Muscle layer of colon (tissue), 2 donors: ENCODE measurements around the gene GYPE.
"Not testable (repeated sequence)": the region's sequence is repeated elsewhere in the genome, so short reads cannot be mapped to it uniquely, and the experiment has no call there.

Experiments used
- H3K27ac ChIP-seq: one replicate; pipeline ENCODE4 v1.7.0; 2013; ENCODE audit warnings: low read depth, mild to moderate bottlenecking, low read length, moderate library complexity
- H3K27me3 ChIP-seq, 2 donors: one replicate each; pipeline ENCODE4 v1.7.0; 2013; ENCODE audit warnings: low read length in 2 of 2, mild to moderate bottlenecking in 2 of 2; ENCODE audit not compliant: insufficient read depth in 2 of 2, control insufficient read depth in 1 of 2
- H3K36me3 ChIP-seq: one replicate; pipeline ENCODE4 v1.7.0; 2013; ENCODE audit warnings: mild to moderate bottlenecking, low read length; ENCODE audit not compliant: insufficient read depth
- H3K4me1 ChIP-seq: one replicate; pipeline ENCODE4 v1.7.0; 2013; ENCODE audit warnings: mild to moderate bottlenecking, low read length; ENCODE audit not compliant: insufficient read depth
- H3K4me3 ChIP-seq, 2 donors: one replicate each; pipeline ENCODE4 v1.7.0; 2013; ENCODE audit warnings: low read length in 2 of 2, low read depth in 1 of 2, mild to moderate bottlenecking in 1 of 2, moderate library complexity in 1 of 2
- H3K9ac ChIP-seq: one replicate; pipeline ENCODE4 v1.7.0; 2013; ENCODE audit warnings: low read length
- H3K9me3 ChIP-seq: one replicate; pipeline ENCODE4 v1.7.0; 2013; ENCODE audit warnings: mild to moderate bottlenecking, low read length
- donor health status: abdominal sarcoma.
- donor health status: Adenocarcinoma of cecum.

The GYPE gene

GRCh38 chr4:143830576-143830975, 74.8 kb downstream of the GYPE start:
- not testable (repeated sequence) for H3K27ac ChIP-seq, H3K4me3 ChIP-seq, H3K27me3 ChIP-seq, H3K9ac ChIP-seq, H3K36me3 ChIP-seq, H3K9me3 ChIP-seq, H3K4me1 ChIP-seq

- H3K9ac ChIP-seq, H3K27me3 ChIP-seq, H3K9me3 ChIP-seq, H3K27ac ChIP-seq, H3K4me3 ChIP-seq, H3K4me1 ChIP-seq, H3K36me3 ChIP-seq: not testable (repeated sequence)
These were observed 76.1 kb downstream of the GYPE start for GRCh38 chr4:143829239-143829620.
